Right ventricle myocardium superior (tissue), 1 donor: ENCODE results near the gene PRDM2. TPM values are rescaled to one million over a fixed set of nuclear protein-coding genes. Genes with fewer than 3 reads are reported as not detected.

Experiments
- ATAC-seq: fragments of 200-7000 bp; cut with Tn5 transposase; one replicate; pipeline ENCODE4 v1.9.1; 2020; ENCODE audit warnings: mild to moderate bottlenecking; ENCODE audit not compliant: poor library complexity
- DNase-seq: peaks from one replicate; pipeline ENCODE4 v3.0.0-alpha.2; 2020
- intact Hi-C: fragments of 100-400 bp; cut with DNase I; formaldehyde crosslinking; loops from one replicate; pipeline ENCODE4 v1.11.2; 2022
- total RNA-seq: library from RNA; stranded (reverse); fragmentation: NEBNext Ultra II Directional; extraction: Animal tissue kit (Norgen Biotek cat#: 25700); gene quantifications from one replicate; pipeline ENCODE4 v1.2.1, GENCODE V29; 2021
- donor health status: DM: no; HTN: yes; CAD: no; lungs with severe emphysema.

PRDM2 gene
- total RNA-seq, 1 donor from 2014 or later, result 32.9 TPM

DNA sequence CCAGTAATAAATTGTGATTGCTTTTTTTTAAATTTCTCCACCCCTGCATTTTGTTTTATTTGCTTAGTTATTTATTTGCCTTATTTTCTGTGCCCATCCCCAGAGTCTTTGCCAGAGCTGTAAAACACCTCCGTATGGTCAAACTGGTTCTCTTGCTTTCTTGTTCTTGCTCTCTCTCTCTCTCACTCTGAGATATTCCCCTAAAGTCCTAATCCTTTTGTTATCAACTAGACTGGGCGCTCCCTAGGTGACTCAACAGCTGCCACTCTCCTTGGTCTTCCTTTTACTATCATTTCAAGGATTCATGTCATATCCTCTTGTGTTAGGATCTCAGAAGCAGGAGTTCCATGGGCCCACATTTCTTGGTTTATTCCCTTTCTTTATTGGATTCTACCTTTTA is 160.0 kb downstream of the PRDM2 start:
- intact Hi-C loops, result no loop called here
- DNase-seq (no peak), ATAC-seq (no peak)

DNA sequence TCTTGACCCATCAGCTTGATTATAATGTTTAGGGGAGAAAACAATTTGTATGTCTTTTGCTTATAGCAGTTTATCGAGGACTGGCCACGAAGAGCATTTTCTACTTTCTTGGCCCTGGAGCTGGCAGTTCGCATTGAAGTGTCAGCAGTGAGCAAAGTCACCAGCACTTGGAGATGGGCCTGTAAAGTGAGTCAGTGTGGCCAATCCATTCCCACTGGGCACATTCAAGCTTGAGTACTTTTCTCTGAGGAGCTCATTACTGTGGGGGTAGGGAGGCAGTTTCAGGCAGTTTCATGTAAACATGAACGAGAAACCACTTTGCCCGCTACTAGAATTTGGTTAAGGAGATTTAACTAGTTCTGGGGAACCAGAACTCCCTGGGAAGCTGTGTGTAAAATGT is 164.8 kb downstream of the PRDM2 start:
- DNase-seq, result no peak
- intact Hi-C loops, result no loop called here

DNA sequence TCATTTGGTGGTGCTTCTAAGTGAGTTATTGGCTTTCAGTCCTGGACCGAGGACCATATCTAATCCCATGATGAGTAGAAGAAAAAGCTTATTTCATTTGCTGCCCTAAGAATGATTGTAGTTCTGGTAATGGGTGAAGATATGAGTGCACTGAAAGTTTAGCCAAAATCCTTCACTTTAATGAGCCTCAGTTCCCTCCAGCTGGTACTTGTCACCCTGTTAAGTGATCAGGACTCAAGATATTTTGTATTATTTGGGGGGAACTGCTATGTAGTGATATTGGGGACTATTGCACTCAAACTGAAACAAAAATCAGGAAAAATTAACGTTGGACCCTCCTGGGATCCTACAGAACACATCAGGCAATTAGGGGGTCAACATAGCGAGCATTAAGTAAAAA is 165.9 kb downstream of the PRDM2 start:
- DNase-seq, result no peak
- intact Hi-C loops, result no loop called here
- no peak for ATAC-seq

More for the DNA sequence above, 164.8 kb downstream of the PRDM2 start:
- ATAC-seq, result no peak

DNA sequence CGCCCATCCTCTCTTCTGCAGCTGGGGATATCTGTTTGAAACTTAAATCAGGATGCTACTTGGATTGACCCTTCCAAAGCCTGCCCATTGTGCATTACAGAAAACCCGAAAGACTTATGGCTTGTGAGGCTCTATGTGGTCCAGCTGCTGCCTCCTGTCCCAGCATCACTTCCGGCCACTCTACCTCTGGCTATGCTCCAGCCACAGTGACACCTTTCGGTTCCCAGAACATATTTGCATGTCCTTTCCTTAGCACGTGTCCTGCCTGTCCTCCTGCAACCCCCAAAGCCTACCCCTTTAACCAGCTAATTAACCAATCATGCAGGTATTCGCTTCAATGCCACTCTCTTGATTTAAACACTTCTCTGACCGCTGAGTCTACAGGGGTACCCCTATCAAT is 167.6 kb downstream of the PRDM2 start:
- ATAC-seq, result no peak
- intact Hi-C loops, result no loop called here
- DNase-seq, result no peak

DNA sequence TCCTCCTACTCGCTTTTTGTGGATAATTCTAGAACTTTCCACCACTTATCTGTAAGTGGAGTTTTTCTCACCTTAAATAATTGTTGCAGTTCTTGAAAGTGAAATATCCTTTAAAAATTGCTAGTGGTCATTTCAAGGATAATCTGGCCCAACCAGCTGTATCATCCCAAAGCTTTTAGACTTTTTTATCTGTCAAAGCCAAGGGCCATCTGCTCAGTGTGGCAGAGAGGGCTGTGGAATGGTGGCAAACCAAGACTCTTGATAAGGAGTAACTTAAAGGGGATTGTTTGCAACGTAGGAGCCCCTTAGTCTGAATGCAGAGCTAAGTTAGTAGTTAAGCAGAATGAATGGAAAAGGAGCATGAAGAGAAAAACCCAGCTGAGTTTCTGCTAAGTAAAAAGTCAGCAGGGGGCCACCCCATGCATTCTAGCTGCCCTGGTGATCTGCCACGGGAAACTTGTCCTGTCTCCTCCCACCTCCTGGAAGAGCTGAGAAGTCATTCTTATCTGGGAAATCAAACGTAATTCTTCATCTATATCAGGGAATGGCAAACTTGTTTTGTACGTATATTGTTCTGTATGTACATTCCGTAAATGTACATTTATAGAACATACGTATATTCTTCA is 169.3 kb downstream of the PRDM2 start:
- no peak for DNase-seq
- intact Hi-C loops, result no loop called here
- no peak for ATAC-seq

DNA sequence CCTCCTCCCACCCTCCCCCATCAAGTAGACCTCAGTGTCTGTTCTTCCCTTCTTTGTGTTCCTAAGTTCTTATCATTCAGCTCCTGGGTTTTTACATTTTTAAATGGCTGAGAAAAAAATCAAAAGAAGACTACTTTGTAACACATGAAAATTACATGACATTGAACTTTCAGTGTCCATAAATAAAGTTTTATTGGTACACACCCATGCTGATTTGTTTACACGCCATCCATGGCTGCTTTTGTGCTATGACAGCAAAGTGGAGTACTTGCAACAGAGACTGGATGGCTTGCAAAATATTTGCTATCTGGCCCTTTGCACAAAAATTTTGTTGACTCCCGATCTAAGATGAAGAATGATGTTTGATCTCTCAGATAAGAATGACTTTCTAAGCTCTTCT is 171.4 kb downstream of the PRDM2 start:
- intact Hi-C loops, result no loop called here
- no peak for DNase-seq
- no peak for ATAC-seq

DNA sequence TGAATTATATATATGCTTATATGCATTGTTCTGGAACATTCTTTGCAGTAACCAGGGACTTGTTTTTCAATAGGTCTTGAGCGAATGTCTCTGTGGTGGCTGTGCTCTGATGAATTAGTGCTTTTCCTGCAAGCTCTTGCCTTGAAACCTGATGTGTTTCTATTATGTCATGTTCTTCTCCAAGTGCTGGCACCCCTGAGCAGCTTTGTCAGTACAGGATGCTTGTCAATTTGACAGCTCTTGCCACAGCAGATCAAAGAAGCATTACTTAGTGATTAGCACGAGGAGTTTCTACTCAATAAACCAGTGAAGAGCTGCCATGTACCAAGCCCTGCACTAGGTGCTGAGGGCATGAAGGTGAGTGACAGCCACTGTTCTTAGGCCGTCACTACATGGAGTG is 171.9 kb downstream of the PRDM2 start:
- no peak for ATAC-seq
- intact Hi-C loops, result no loop called here
- DNase-seq, result no peak

DNA sequence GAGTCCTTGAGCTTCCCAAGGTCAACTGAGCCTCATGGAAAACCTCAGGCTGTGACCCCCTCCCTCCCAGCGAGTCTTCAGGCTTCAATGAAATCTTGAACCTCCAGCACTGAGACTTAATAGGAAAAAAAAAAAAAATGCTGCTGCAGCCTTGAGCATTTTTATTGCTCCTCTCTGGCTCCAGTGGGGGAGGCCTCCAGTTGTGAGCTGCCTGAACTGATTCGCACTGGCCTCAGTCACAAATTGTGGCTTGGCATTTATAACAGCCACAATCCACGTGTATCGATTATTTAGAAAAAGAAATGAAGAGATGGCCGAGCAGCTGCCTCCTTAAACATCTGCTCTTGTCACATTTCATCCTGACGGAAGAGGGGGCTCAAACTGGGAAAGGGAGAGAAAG is 173.0 kb downstream of the PRDM2 start:
- DNase-seq (no peak), ATAC-seq (no peak)
- intact Hi-C loops, result no loop called here

Other genes with a start within 250 kb of the PRDM2 start
- not detected for gene LRRC38, start 186.2 kb upstream of the PRDM2 start, total RNA-seq
- gene PDPN, start 116.4 kb upstream of the PRDM2 start, total RNA-seq, result 20.3 TPM